ENCODE results near the gene CDC42SE1.

The CDC42SE1 gene

DNA sequence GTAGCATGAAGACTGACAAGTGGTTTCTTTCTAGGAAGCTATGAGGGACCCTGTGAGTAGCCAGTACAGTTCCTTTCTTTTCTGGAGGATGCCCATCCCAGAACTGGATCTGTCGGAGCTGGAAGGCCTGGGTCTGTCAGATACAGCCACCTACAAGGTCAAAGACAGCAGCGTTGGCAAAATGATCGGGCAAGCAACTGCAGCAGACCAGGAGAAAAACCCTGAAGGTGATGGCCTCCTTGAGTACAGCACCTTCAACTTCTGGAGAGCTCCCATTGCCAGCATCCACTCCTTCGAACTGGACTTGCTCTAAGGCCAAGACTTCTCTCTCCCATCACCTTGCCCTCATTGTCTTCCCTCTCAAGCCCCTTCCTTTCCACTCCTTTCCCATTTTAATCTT is 7.8 kb upstream of the CDC42SE1 start:
- Histone ChIP-seq H3K9me3 (ENCODE audit: control insufficient read depth, insufficient read depth, low read length) (no peaks in the 10 kb centered on the region), H3K4me3 (ENCODE audit: low read depth, low read length) (no peak overlapping the region), H3K36me3 (ENCODE audit: control insufficient read depth, insufficient read depth, low read length) (peaks cover 27% of the 10 kb centered on the region)

DNA sequence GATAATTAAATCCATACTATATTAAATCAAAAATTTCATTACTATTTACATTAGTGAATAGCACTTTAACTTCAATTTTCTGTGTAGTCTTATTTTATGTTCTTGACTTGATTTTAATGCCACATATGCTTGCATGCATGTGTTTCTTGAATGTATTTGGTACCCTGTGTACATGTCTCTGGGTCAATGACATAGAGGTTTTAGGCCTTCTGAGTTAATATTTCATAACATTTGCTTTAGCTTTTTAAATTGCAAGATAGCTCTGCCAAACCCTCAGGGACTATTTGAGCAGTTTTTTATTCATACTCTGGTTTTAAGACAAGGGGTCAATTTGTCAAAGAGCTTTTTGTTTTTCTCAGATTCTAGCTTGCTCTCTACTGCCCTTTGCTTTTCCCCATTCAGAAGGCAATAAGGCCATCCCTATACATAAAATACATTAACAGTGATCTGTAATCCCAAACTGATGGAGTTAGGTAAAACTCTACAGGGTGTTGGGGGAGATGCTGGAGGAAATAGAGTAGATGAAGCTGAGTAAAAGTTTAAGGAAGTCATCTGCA is 5.7 kb upstream of the CDC42SE1 start:
- Histone ChIP-seq H3K9me3 (ENCODE audit: control insufficient read depth, insufficient read depth, low read length) (no peaks in the 10 kb centered on the region), H3K27me3 (ENCODE audit: control insufficient read depth, insufficient read depth, low read length) (no peaks in the 10 kb centered on the region), H3K27ac (ENCODE audit: low read depth, low read length) (no peak overlapping the region), H3K4me3 (ENCODE audit: low read depth, low read length) (no peak overlapping the region), H3K4me1 (ENCODE audit: control insufficient read depth, insufficient read depth, low read length) (peaks cover 18% of the 10 kb centered on the region; the same call in 1 of the 2 replicates), H3K9ac (ENCODE audit: low read depth, low read length) (no peak overlapping the region), H3K36me3 (ENCODE audit: control insufficient read depth, insufficient read depth, low read length) (peaks cover 27% of the 10 kb centered on the region)

More for the DNA sequence above, 7.8 kb upstream of the CDC42SE1 start:
- Histone ChIP-seq H3K27ac (ENCODE audit: low read depth, low read length) (no peak overlapping the region), H3K27me3 (ENCODE audit: control insufficient read depth, insufficient read depth, low read length) (no peaks in the 10 kb centered on the region), H3K4me1 (ENCODE audit: control insufficient read depth, insufficient read depth, low read length) (peaks cover 9% of the 10 kb centered on the region; the same call in 1 of the 2 replicates), H3K9ac (ENCODE audit: low read depth, low read length) (no peak overlapping the region)

DNA sequence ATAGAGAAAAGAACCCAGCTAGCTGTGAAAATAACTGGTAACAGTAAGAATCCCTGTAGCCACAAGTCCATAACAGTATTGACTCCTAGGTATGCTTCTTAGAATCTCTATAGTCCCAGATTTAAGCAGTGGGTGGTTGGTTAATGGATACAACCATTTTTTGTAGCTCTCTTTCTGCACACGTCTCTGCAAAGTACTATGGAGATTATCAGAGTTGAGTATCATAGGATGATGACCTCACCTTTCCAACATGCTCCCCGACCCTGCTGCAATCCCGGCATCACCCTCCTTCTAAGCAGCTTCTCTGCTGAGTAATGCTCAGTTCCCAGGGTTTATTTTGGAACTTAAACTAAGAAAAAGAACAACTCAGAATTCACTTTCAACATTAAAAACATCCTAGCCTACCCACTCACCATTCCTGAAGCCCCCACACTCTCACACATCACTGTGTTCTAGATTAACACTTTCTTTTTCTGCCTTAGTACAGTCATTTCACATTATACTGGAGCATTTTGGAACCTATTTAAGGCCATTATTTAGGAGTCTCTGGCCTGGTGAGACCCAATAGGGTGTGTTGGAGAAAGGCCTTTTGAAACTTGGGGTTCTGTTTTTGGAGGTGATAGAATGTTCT is 3.4 kb upstream of the CDC42SE1 start:
- Histone ChIP-seq H3K4me1 (ENCODE audit: control insufficient read depth, insufficient read depth, low read length) (peaks cover 24% of the 10 kb centered on the region), H3K27ac (ENCODE audit: low read depth, low read length) (peak overlapping the region; percentile 44), H3K27me3 (ENCODE audit: control insufficient read depth, insufficient read depth, low read length) (no peaks in the 10 kb centered on the region), H3K9ac (ENCODE audit: low read depth, low read length) (no peak overlapping the region), H3K4me3 (ENCODE audit: low read depth, low read length) (no peak overlapping the region), H3K36me3 (ENCODE audit: control insufficient read depth, insufficient read depth, low read length) (peaks cover 21% of the 10 kb centered on the region), H3K9me3 (ENCODE audit: control insufficient read depth, insufficient read depth, low read length) (no peaks in the 10 kb centered on the region)

DNA sequence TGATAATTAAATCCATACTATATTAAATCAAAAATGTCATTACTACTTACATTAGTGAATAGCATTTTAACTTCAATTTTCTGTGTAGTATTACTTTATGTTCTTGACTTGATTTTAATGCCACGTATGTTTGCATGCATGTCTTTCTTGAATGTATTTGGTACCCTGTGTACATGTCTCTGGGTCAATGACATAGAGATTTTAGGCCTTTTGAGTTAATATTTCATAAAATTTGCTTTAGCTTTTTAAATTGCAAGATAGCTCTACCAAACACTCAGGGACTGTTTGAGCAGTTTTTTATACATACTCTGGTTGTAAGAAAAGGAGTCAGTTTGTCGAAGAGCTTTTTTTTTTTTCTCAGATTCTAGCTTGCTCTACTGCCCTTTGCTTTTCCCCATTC is 2.3 kb upstream of the CDC42SE1 start:
- Histone ChIP-seq H3K36me3 (ENCODE audit: control insufficient read depth, insufficient read depth, low read length) (peaks cover 13% of the 10 kb centered on the region), H3K27ac (ENCODE audit: low read depth, low read length) (peak overlapping the region; percentile 92), H3K9me3 (ENCODE audit: control insufficient read depth, insufficient read depth, low read length) (no peaks in the 10 kb centered on the region), H3K9ac (ENCODE audit: low read depth, low read length) (peak overlapping the region; percentile 84; the same call in 1 of the 2 replicates), H3K4me1 (ENCODE audit: control insufficient read depth, insufficient read depth, low read length) (peaks cover 28% of the 10 kb centered on the region), H3K27me3 (ENCODE audit: control insufficient read depth, insufficient read depth, low read length) (no peaks in the 10 kb centered on the region), H3K4me3 (ENCODE audit: low read depth, low read length) (peak overlapping the region; percentile 93)

DNA sequence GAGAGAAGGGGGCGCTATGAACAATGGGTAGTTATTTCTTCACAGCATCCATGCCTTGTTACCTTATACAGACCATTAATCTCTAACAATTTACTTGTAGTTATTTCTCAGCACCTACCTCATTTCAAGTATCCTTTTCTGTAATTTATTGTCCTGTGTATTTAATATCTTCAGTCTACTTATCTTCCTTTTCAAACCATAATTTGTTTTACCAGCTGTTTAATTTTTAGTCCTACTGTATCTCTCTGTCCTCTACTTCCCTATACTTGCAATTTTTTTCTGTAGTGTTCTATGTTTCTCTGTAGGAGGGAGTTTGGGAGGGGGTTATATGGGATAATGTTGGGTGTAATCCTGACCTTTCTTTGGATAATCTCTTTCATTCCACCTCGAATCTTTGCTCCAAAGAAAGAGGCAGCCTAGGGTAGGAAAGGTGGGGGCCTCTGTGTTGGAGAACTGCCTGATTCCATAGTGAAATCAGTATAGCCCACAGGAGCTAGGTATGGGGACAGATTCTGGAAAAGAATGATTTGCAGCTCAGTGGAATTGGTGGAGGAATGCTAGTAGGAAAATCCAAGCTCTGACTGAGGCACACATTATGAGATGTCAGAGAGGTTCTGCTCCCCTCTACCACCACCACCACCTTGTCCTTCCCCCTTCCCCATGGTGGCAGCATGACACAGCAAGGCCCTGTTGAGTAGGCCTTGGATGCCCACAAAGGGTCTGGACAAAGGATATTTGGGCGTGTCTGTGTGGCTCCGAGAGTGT is 1.4 kb upstream of the CDC42SE1 start:
- H3K27ac ChIP-seq (ENCODE audit: low read depth, low read length): peak overlapping the region; percentile 92
- H3K9ac ChIP-seq (ENCODE audit: low read depth, low read length): peak overlapping the region; percentile 84
- no peaks in the 10 kb centered on the region for H3K9me3 ChIP-seq (ENCODE audit: control insufficient read depth, insufficient read depth, low read length)
- H3K27me3 ChIP-seq (ENCODE audit: control insufficient read depth, insufficient read depth, low read length): no peaks in the 10 kb centered on the region
- H3K4me1 ChIP-seq (ENCODE audit: control insufficient read depth, insufficient read depth, low read length): peaks cover 31% of the 10 kb centered on the region
- peak overlapping the region; percentile 93 for H3K4me3 ChIP-seq (ENCODE audit: low read depth, low read length)
- peaks cover 17% of the 10 kb centered on the region for H3K36me3 ChIP-seq (ENCODE audit: control insufficient read depth, insufficient read depth, low read length)

DNA sequence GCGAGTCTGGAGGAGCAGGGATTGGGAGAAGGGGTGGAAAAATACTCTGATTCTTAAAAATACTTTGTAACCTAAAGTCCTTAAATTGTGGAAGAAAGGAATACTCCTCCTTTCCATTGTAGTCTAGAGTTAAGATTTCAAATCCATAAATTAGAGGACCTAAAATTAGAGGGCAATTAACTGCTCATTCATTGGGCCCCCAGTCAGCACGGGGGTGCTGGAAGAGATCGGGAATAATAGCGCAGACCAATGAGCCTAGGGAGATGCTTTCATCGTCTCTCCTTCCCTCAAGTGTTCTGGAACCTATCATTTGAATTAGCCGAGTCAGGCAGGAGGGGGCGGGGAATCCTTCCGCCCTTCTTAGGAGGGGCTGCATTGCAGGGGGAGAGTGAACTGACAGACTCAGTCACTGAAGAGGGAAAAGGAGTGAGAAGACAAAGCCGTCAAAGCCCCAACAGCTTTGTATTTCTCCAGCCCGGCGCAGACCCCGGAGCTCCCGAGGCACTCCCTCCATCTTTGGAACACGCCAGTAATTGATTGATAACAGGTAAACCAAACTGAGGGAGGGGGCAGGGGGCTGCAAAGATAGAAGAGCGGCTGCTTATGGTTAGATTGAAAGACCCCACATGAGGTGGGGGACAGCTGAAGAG is 710 bp upstream of the CDC42SE1 start, which contains the start of gene MLLT11:
Gene MLLT11, plus strand, starts transcription at position 391 of the 650 bp plus-strand sequence. CDS start 6,828 bp downstream, outside the sequence.
- H3K9ac ChIP-seq (ENCODE audit: low read depth, low read length): peak within 1 kb of the TSS; percentile 84
- peaks cover 22% of the 10 kb centered on the region for H3K36me3 ChIP-seq (ENCODE audit: control insufficient read depth, insufficient read depth, low read length)
- no peaks in the 10 kb centered on the region for H3K27me3 ChIP-seq (ENCODE audit: control insufficient read depth, insufficient read depth, low read length)
- peaks cover 31% of the 10 kb centered on the region for H3K4me1 ChIP-seq (ENCODE audit: control insufficient read depth, insufficient read depth, low read length)
- no peaks in the 10 kb centered on the region for H3K9me3 ChIP-seq (ENCODE audit: control insufficient read depth, insufficient read depth, low read length)
- peak within 1 kb of the TSS; percentile 92 for H3K27ac ChIP-seq (ENCODE audit: low read depth, low read length)
- peak within 1 kb of the TSS; percentile 93 for H3K4me3 ChIP-seq (ENCODE audit: low read depth, low read length)

DNA sequence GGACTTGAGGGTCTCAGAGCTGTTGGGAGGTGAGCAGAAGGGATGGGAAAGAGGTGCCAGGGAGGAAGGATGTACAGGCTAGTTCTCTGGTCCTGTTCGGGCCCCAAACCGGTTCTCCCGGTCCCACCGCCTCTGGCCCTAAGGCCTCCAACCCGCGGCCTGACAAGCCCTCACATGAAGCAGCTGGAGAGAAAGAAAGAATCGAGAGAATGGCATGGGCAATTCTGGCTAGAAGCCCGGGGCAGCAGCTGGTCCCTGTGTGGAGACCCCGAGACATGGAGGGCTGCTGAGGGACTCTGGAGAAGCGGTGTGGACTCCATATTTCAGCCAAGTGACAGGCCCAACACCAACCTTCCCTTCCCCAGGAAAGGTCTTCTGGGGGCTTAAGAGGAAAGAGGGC is 730 bp downstream of the CDC42SE1 start:
- peaks cover 37% of the 10 kb centered on the region for H3K36me3 ChIP-seq (ENCODE audit: control insufficient read depth, insufficient read depth, low read length)
- peak overlapping the region; percentile 84 for H3K9ac ChIP-seq (ENCODE audit: low read depth, low read length)
- H3K4me1 ChIP-seq (ENCODE audit: control insufficient read depth, insufficient read depth, low read length): peaks cover 27% of the 10 kb centered on the region
- H3K27ac ChIP-seq (ENCODE audit: low read depth, low read length): peak overlapping the region; percentile 92
- peak overlapping the region; percentile 93 for H3K4me3 ChIP-seq (ENCODE audit: low read depth, low read length)
- no peaks in the 10 kb centered on the region for H3K9me3 ChIP-seq (ENCODE audit: control insufficient read depth, insufficient read depth, low read length)
- H3K27me3 ChIP-seq (ENCODE audit: control insufficient read depth, insufficient read depth, low read length): no peaks in the 10 kb centered on the region

DNA sequence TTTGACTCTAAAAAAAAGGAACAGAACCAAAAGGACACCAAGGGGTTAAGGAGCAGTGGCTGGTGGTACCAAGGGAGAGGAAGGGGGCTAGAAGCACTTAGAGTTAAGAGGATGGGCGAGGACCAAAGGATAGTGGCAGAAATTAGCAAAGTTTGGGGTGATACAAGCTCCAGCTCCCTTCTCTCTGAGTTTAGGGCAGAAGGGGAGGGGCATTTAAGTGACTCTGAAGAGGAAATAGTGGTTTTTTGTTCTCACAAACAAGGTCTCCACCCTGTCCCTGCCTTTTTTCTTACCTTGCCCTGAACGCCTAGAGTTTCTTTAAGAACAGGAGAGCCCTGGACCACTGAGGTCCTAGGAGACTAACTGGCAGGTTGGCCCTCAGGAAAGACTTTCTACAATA is 3.3 kb downstream of the CDC42SE1 start:
- Histone ChIP-seq H3K4me1 (ENCODE audit: control insufficient read depth, insufficient read depth, low read length) (peaks cover 13% of the 10 kb centered on the region), H3K9ac (ENCODE audit: low read depth, low read length) (no peak overlapping the region; the same call in 1 of the 2 replicates), H3K4me3 (ENCODE audit: low read depth, low read length) (no peak overlapping the region), H3K36me3 (ENCODE audit: control insufficient read depth, insufficient read depth, low read length) (peaks cover 57% of the 10 kb centered on the region), H3K27me3 (ENCODE audit: control insufficient read depth, insufficient read depth, low read length) (no peaks in the 10 kb centered on the region), H3K27ac (ENCODE audit: low read depth, low read length) (no peak overlapping the region), H3K9me3 (ENCODE audit: control insufficient read depth, insufficient read depth, low read length) (no peaks in the 10 kb centered on the region)

DNA sequence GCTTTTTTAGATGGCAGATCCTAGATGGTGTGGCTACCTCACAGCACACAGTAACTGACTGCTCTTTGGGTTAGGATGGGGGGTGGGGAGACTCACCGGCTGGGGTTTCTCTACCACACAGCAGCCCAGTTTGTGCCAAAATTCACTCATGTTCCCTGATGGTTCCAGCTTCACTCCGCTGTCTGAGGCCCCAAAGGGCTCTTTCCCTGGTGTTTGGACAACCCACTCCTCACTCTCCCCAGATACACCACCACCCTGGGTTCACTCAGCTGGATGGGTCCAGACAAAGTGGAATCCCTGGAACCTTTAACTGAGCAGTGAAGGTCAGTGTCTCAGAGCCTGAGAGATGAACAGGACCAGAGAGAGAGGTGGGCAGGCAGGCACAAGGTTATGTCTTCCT is 3.8 kb downstream of the CDC42SE1 start:
- no peaks in the 10 kb centered on the region for H3K27me3 ChIP-seq (ENCODE audit: control insufficient read depth, insufficient read depth, low read length)
- no peak overlapping the region for H3K27ac ChIP-seq (ENCODE audit: low read depth, low read length)
- H3K36me3 ChIP-seq (ENCODE audit: control insufficient read depth, insufficient read depth, low read length): peaks cover 62% of the 10 kb centered on the region
- H3K4me1 ChIP-seq (ENCODE audit: control insufficient read depth, insufficient read depth, low read length): peaks cover 13% of the 10 kb centered on the region
- no peak overlapping the region for H3K4me3 ChIP-seq (ENCODE audit: low read depth, low read length)
- H3K9me3 ChIP-seq (ENCODE audit: control insufficient read depth, insufficient read depth, low read length): no peaks in the 10 kb centered on the region
- H3K9ac ChIP-seq (ENCODE audit: low read depth, low read length): no peak overlapping the region

DNA sequence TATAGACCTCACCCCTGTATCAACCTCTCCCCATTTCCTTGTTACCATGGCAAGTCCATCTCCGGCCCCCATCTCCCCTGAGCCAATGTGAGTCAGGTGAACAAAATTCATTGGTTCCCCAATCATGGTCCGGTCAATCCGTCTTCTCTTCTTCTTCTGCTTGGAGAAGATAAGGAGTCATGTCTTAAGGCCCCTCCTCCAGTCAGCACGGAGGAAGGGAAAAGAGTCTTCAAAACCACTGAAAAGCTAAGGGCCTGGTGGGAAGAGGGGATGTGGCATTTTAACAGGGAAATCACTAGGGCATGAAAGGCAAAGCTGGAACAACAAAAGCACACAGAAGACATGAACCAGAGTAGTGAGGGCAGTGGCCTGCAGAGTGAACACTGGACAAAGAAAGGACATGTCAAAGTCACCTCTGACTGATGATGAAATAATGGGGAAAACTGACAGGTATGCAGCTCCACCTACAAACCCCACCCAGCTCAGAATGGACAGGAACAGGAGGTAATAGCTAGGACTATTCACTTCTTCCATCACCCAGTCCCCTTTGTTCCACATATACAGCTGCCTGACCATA is 4.4 kb downstream of the CDC42SE1 start:
- Histone ChIP-seq H3K27me3 (ENCODE audit: control insufficient read depth, insufficient read depth, low read length) (no peaks in the 10 kb centered on the region), H3K9ac (ENCODE audit: low read depth, low read length) (no peak overlapping the region), H3K36me3 (ENCODE audit: control insufficient read depth, insufficient read depth, low read length) (peaks cover 68% of the 10 kb centered on the region), H3K4me3 (ENCODE audit: low read depth, low read length) (no peak overlapping the region), H3K9me3 (ENCODE audit: control insufficient read depth, insufficient read depth, low read length) (no peaks in the 10 kb centered on the region), H3K4me1 (ENCODE audit: control insufficient read depth, insufficient read depth, low read length) (peaks cover 13% of the 10 kb centered on the region), H3K27ac (ENCODE audit: low read depth, low read length) (no peak overlapping the region)
